Spleen (tissue), 7 donors: Measurements from ENCODE around the gene ADIPOR2.
"Not testable (repeated sequence)": the region's sequence is repeated elsewhere in the genome, so short reads cannot be mapped to it uniquely, and the experiment has no call there.

Experiments
- CTCF ChIP-seq, 11 experiments: fragments of 200-600 bp in 7 of 11; fragments of 450-650 bp in 4 of 11; sonication (generic) in 4 of 11; IDR thresholded peaks in 8 of 11; conservative IDR thresholded peaks in 3 of 11; 1 replicate in 7 of 11; 2 replicates in 4 of 11; pipeline versions ENCODE4 v1.4.0 to v1.8.0; 2016 to 2021; ENCODE audit warnings: antibody characterized with exemption in 11 of 11, inconsistent platforms in 4 of 11, mild to moderate bottlenecking in 1 of 11
- POLR2A ChIP-seq, 3 donors: fragments of 450-650 bp; IDR thresholded peaks; one replicate each; pipeline ENCODE4 v1.5.1; 2017; ENCODE audit warnings: antibody characterized with exemption in 3 of 3, mild to moderate bottlenecking in 1 of 3
- POLR2AphosphoS5 ChIP-seq, 3 donors: sonication (generic); formaldehyde crosslinking; IDR thresholded peaks; one replicate each; pipeline ENCODE4 v1.5.1; 2017; ENCODE audit warnings: antibody characterized with exemption in 3 of 3
- donor health status: DM: no; HTN: no; CAD: no; lungs with moderate emphysema.
- donor health status: DM: no; HTN: no; CAD: no.
- donor health status: DM: no; HTN: no; CAD: no.

GRCh38 chr12:1710870-1711269, 20.0 kb downstream of the ADIPOR2 start:
- not testable (repeated sequence) for TF ChIP-seq CTCF (IDR thresholded peaks at IDR 0.05 in 8 of 11, conservative IDR thresholded peaks at IDR 0.05 in 3 of 11); POLR2A (IDR thresholded peaks at IDR 0.05); POLR2AphosphoS5 (IDR thresholded peaks at IDR 0.05)
